Iris pigment epithelial cell (primary cell): ENCODE results near the gene PLEKHN1.
"Not testable (repeated sequence)": the region's sequence is repeated elsewhere in the genome, so short reads cannot be mapped to it uniquely, and the experiment has no call there.

ENCODE experiments used
- DNase-seq: peaks from one replicate; pipeline ENCODE4 v3.0.0-alpha.2; 2011; ENCODE audit warnings: low read depth

PLEKHN1 gene

GRCh38 chr1:993379-993995, 27.2 kb downstream of the PLEKHN1 start:
- no peak for DNase-seq

GRCh38 chr1:994546-994945, 28.3 kb downstream of the PLEKHN1 start:
- DNase-seq, result not testable (repeated sequence)

- DNase-seq, result no peak
These were observed 29.7 kb downstream of the PLEKHN1 start for GRCh38 chr1:995665-996633.

GRCh38 chr1:996851-997712, 30.8 kb downstream of the PLEKHN1 start:
- no peak for DNase-seq

- no peak for DNase-seq
These were observed 31.4 kb downstream of the PLEKHN1 start for GRCh38 chr1:997713-997992.

GRCh38 chr1:997993-998744, 31.9 kb downstream of the PLEKHN1 start:
- DNase-seq, result no peak

- peak; percentile 22 for DNase-seq
These were observed 32.4 kb downstream of the PLEKHN1 start for GRCh38 chr1:998745-998994.

GRCh38 chr1:998995-999724, 32.9 kb downstream of the PLEKHN1 start:
- DNase-seq, result no peak

GRCh38 chr1:999725-1000356, 33.6 kb downstream of the PLEKHN1 start, which contains the start of gene HES4:
HES4 (minus strand) TSS chr1:1000097; CDS start chr1:999973, 124 bp downstream.
- peak; percentile 92 for DNase-seq

- DNase-seq, result peak; percentile 73
These were observed 34.2 kb downstream of the PLEKHN1 start for GRCh38 chr1:1000357-1001056.

- DNase-seq, result no peak
These were observed 34.9 kb downstream of the PLEKHN1 start for GRCh38 chr1:1001057-1001783.

GRCh38 chr1:1003618-1004419, 37.5 kb downstream of the PLEKHN1 start:
- DNase-seq, result no peak

- no peak for DNase-seq
These were observed 38.1 kb downstream of the PLEKHN1 start for GRCh38 chr1:1004420-1004779.

- DNase-seq, result peak; percentile 28
These were observed 38.8 kb downstream of the PLEKHN1 start for GRCh38 chr1:1004780-1005697.

- no peak for DNase-seq
These were observed 39.6 kb downstream of the PLEKHN1 start for GRCh38 chr1:1005774-1006304.

- DNase-seq, result no peak
These were observed 40.2 kb downstream of the PLEKHN1 start for GRCh38 chr1:1006305-1007159.
